Stimulated activated memory B cell treated with anti-CD40 and anti-IgM and Interleukin-4, amounts not matched to agents 10 μg/mL and 1 μg/mL and 100 μg/mL, for 72 hours (primary cell): Measurements from ENCODE around the gene RAB14.

Experiments
- ATAC-seq: fragments of 150-1000 bp; cut with Tn5 transposase; 2 replicates; pipeline ENCODE4 v1.10.0; 2021
- H3K27ac Mint-ChIP-seq: one replicate; pipeline ENCODE4 v1.8.0; 2022; ENCODE audit warnings: mild to moderate bottlenecking, mixed read lengths
- H3K27me3 Mint-ChIP-seq: one replicate; pipeline ENCODE4 v1.8.0; 2022; ENCODE audit warnings: mixed read lengths
- H3K36me3 Mint-ChIP-seq: one replicate; pipeline ENCODE4 v1.8.0; 2022; ENCODE audit warnings: mixed read lengths
- H3K4me1 Mint-ChIP-seq: one replicate; pipeline ENCODE4 v1.8.0; 2022; ENCODE audit warnings: mixed read lengths
- H3K4me3 Mint-ChIP-seq: one replicate; pipeline ENCODE4 v1.8.0; 2022; ENCODE audit warnings: mild to moderate bottlenecking, moderate library complexity, mixed read lengths
- H3K9me3 Mint-ChIP-seq: one replicate; pipeline ENCODE4 v1.8.0; 2022; ENCODE audit warnings: mixed read lengths

Gene RAB14

DNA sequence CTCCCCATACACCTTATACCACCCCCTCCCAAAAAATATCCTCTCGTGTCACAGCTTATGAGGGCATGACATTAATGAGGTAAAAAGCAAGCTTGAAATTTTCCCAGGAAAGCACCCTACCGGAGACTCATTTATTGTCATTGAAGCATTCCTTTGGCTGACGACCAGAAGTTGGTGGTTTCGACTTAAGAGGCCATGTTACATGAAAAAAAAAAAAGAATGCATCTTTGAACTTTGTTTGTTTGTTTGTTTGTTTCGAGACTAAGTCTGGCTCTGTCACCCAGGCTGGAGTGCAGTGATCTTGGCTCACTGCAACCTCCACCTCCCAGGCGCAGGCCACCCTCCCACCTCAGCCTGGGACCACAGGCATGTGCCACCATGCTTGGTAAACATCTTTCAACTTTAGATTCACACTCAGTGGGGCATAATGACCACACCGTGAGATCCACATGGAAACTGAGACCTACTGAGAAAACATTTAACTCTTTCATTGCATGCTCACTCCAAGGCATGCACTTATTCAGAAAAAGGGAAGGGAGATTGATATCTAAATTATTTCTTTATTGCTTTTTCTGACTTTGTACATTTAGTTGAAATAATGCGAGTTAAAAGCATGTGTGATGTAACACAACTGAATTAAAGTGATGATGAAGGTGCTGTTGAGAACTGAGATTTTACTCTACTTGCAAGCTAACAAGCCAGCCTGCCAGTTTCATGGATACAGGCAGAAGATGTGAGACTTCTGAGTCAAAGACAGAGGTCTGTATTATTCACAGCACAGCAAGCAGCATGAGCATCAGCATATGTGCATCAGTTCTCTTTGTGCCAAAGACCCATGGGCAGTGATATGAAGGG lies 5.1 kb upstream of the RAB14 start:
- no peaks in the 10 kb centered on the region for H3K27me3 Mint-ChIP-seq
- H3K36me3 Mint-ChIP-seq, result peaks cover 19% of the 10 kb centered on the region
- no peaks in the 10 kb centered on the region for H3K9me3 Mint-ChIP-seq
- H3K4me3 Mint-ChIP-seq, result peak overlapping the region; percentile 78
- H3K4me1 Mint-ChIP-seq, result peaks cover 47% of the 10 kb centered on the region
- peak overlapping the region; percentile 89 for H3K27ac Mint-ChIP-seq
- ATAC-seq, result peak; percentile 78

GRCh38 chr9:121204611-121205010 lies 2.9 kb upstream of the RAB14 start:
- no peak overlapping the region for H3K4me3 Mint-ChIP-seq
- H3K4me1 Mint-ChIP-seq, result peaks cover 46% of the 10 kb centered on the region
- peak overlapping the region; percentile 8 for H3K27ac Mint-ChIP-seq
- no peaks in the 10 kb centered on the region for H3K36me3 Mint-ChIP-seq
- H3K27me3 Mint-ChIP-seq, result no peaks in the 10 kb centered on the region
- no peak for ATAC-seq
- no peaks in the 10 kb centered on the region for H3K9me3 Mint-ChIP-seq

DNA sequence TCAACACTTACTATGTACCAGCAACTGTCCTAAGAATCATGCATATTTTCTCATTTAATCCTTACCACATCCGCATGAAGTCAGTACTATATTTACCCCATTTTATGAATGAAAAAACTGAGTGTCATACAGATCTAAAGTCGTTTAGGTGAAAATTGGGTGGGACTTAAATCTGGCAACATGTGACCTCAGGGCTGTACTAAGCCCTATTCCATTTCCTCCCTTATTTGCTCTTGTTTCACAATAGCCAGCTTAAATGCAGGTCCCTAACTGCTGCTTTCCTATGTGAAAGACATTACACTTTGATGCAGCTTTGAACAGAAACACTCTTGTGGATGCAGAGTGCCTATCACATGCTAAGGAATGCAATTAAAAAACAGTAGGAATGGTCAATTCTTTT lies 2.5 kb upstream of the RAB14 start:
- no peak for ATAC-seq
- no peaks in the 10 kb centered on the region for H3K27me3 Mint-ChIP-seq
- H3K36me3 Mint-ChIP-seq, result no peaks in the 10 kb centered on the region
- H3K9me3 Mint-ChIP-seq, result no peaks in the 10 kb centered on the region
- peaks cover 49% of the 10 kb centered on the region for H3K4me1 Mint-ChIP-seq
- H3K4me3 Mint-ChIP-seq, result no peak overlapping the region
- no peak overlapping the region for H3K27ac Mint-ChIP-seq

GRCh38 chr9:121201045-121201737 lies 478 bp downstream of the RAB14 start:
- Mint-ChIP-seq H3K27me3 (no peaks in the 10 kb centered on the region), H3K4me3 (peak overlapping the region; percentile 91), H3K27ac (peak overlapping the region; percentile 77), H3K4me1 (peaks cover 51% of the 10 kb centered on the region), H3K36me3 (no peaks in the 10 kb centered on the region), H3K9me3 (no peaks in the 10 kb centered on the region)
- peak; percentile 70 for ATAC-seq

DNA sequence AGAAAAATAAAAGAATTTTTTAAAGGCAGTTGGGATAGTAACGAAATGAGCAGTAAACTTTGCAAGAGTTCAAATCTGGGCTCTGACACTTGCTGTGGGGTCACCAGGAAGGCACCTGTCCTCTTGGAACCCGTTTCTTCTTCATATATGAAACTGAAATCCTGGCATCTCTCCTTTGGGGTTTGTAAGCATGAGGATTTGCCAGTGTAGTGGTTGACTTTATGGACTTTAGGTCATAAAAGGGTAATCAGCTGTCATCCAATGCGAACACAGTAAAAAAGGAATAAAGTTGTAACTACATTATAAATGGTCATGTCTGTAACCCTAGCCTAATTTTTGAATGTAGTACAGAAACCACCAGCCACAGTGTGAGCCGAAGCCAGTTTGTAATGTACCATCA lies 1.3 kb downstream of the RAB14 start:
- Mint-ChIP-seq H3K36me3 (no peaks in the 10 kb centered on the region), H3K9me3 (no peaks in the 10 kb centered on the region), H3K27ac (peak overlapping the region; percentile 77), H3K27me3 (no peaks in the 10 kb centered on the region), H3K4me3 (peak overlapping the region; percentile 91), H3K4me1 (peaks cover 59% of the 10 kb centered on the region)
- ATAC-seq, result no peak

DNA sequence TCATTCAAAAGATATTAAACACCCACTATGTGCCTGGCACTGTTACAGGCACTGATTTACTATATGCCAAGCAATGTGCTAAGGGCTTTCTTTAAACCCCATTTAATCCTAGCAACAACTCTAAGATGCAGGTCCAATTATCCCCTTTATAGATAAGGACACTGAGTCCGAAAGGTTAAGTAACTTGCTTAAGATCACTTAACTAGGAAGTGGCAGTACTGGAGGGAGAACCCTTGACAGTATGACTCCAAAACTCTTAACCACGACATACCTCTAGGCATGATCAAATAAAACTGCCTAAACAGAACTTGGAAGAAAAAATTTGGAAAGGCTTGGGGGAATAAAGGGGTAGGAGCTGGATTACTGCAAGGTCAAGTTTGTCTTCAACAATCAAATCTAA lies 1.7 kb downstream of the RAB14 start:
- Mint-ChIP-seq H3K4me3 (peak overlapping the region; percentile 91), H3K36me3 (no peaks in the 10 kb centered on the region), H3K27ac (peak overlapping the region; percentile 77), H3K4me1 (peaks cover 63% of the 10 kb centered on the region), H3K27me3 (no peaks in the 10 kb centered on the region), H3K9me3 (no peaks in the 10 kb centered on the region)
- no peak for ATAC-seq

DNA sequence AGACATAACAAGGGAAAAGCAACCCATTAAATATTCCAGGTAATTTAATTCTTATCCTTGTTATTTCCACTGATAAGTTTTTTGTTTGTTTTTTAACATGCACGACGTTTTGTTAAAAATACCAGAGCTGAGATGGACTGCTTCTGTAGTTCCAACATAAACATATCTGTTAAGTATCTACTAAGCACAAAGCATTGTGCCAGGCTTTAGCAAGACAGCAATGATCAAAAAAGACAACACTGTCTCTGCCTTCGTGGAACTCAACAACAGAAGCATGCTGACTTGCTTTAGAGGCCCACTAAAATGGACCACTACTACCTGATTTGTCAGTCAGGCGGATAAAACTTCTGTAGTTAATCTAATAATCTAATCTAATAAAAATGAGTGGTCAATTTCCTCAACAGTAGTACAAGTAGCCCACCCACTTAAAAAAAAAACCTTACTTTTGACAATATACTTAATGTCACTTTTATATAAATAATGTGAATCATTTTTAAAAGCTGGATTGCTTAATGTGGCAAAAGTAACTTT lies 3.1 kb downstream of the RAB14 start:
- Mint-ChIP-seq H3K4me1 (peaks cover 72% of the 10 kb centered on the region), H3K27me3 (no peaks in the 10 kb centered on the region), H3K4me3 (peak overlapping the region; percentile 34), H3K9me3 (no peaks in the 10 kb centered on the region), H3K36me3 (no peaks in the 10 kb centered on the region), H3K27ac (no peak overlapping the region)
- ATAC-seq, result no peak

GRCh38 chr9:121197132-121197531 lies 4.5 kb downstream of the RAB14 start:
- H3K27me3 Mint-ChIP-seq, result no peaks in the 10 kb centered on the region
- H3K36me3 Mint-ChIP-seq, result no peaks in the 10 kb centered on the region
- H3K4me3 Mint-ChIP-seq, result no peak overlapping the region
- no peak overlapping the region for H3K27ac Mint-ChIP-seq
- H3K9me3 Mint-ChIP-seq, result no peaks in the 10 kb centered on the region
- ATAC-seq, result no peak
- H3K4me1 Mint-ChIP-seq, result peaks cover 66% of the 10 kb centered on the region

- H3K36me3 Mint-ChIP-seq, result no peaks in the 10 kb centered on the region
- no peaks in the 10 kb centered on the region for H3K9me3 Mint-ChIP-seq
- no peaks in the 10 kb centered on the region for H3K27me3 Mint-ChIP-seq
- H3K4me1 Mint-ChIP-seq, result peaks cover 70% of the 10 kb centered on the region
- H3K4me3 Mint-ChIP-seq, result no peak overlapping the region
- H3K27ac Mint-ChIP-seq, result peak overlapping the region; percentile 53
- ATAC-seq, result no peak
Measured at GRCh38 chr9:121196389-121196788, 5.3 kb downstream of the RAB14 start.

- no peak for ATAC-seq
- Mint-ChIP-seq H3K4me1 (peaks cover 76% of the 10 kb centered on the region), H3K27ac (peak overlapping the region; percentile 53), H3K9me3 (no peaks in the 10 kb centered on the region), H3K4me3 (no peak overlapping the region), H3K36me3 (peaks cover 6% of the 10 kb centered on the region), H3K27me3 (no peaks in the 10 kb centered on the region)
Measured at GRCh38 chr9:121194730-121195129, 6.9 kb downstream of the RAB14 start.

DNA sequence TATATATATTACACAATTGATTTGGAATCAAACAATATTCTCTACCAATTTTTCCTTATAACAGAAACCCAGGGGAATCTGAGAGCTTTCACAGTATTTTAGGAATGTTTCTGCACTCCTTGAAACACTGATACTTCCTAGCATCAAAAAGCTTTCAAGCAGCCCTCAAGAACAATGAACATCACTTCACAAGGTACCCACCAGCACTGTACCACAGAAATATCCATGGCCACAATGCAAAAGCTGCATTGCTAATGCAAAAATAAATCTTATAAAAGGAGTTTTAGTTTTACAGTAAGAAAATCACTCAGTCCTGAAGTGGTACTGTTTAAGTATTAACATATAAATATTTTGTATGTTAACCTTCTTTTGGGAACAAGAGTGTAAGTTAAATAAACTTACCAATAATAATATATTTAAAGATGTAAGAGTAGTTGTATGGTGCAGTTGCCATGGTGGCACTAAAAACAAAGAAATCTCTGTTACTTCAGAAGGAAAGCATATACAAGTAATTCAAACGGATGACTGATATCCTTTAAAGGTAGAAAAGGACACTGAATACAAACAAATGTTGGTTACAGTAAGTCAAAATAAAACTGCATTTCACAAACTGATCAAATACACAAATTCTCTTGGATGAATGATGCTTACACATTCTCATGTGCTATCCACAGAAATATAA lies 8.6 kb downstream of the RAB14 start:
- Mint-ChIP-seq H3K27me3 (no peaks in the 10 kb centered on the region), H3K9me3 (no peaks in the 10 kb centered on the region), H3K4me1 (peaks cover 65% of the 10 kb centered on the region), H3K27ac (no peak overlapping the region), H3K36me3 (peaks cover 6% of the 10 kb centered on the region), H3K4me3 (no peak overlapping the region)
- no peak for ATAC-seq

DNA sequence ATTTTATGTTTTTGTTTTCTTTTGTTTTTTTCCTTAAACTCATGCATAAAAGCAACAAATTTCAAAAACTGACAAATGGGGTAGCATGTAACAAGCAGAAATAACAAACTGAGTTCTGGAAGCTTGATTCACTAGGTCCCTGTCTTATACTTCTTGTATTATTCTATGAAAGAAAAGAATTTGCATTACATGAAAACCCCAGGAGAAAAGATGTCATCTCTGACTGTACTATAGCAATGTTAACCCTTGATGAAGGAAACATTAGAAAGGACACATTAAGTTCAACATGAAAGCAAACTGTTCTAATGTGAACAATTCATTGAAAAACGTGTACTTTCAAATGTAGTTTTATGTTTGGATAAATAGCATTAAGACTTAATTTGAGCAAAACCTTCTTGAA lies 9.2 kb downstream of the RAB14 start:
- no peaks in the 10 kb centered on the region for H3K9me3 Mint-ChIP-seq
- ATAC-seq, result no peak
- no peak overlapping the region for H3K4me3 Mint-ChIP-seq
- no peaks in the 10 kb centered on the region for H3K27me3 Mint-ChIP-seq
- H3K27ac Mint-ChIP-seq, result no peak overlapping the region
- peaks cover 6% of the 10 kb centered on the region for H3K36me3 Mint-ChIP-seq
- peaks cover 59% of the 10 kb centered on the region for H3K4me1 Mint-ChIP-seq

- peaks cover 52% of the 10 kb centered on the region for H3K4me1 Mint-ChIP-seq
- no peaks in the 10 kb centered on the region for H3K9me3 Mint-ChIP-seq
- H3K27me3 Mint-ChIP-seq, result no peaks in the 10 kb centered on the region
- peaks cover 11% of the 10 kb centered on the region for H3K36me3 Mint-ChIP-seq
- H3K27ac Mint-ChIP-seq, result no peak overlapping the region
- no peak overlapping the region for H3K4me3 Mint-ChIP-seq
- ATAC-seq, result no peak
Measured at GRCh38 chr9:121191235-121191634, 10.4 kb downstream of the RAB14 start.

DNA sequence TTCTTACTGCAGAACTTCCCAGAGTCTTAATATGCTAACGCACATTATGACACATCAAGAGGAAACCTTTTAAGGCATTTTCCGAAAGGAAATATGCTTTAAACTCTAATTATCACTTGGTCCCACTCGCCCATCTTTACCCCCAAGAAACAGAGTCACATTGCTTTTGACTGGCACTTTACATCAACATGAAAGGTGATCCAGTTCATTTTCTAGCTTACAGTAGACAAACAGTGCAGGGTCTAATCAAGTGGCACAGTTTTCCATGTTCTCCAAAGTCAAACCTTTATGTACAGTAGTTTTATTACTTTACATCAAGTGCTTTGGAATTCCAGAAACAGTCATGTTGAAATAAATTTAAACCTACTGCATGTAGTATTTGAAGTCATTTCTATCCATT lies 12.0 kb downstream of the RAB14 start:
- H3K4me3 Mint-ChIP-seq, result no peak overlapping the region
- ATAC-seq, result no peak
- peaks cover 15% of the 10 kb centered on the region for H3K36me3 Mint-ChIP-seq
- H3K4me1 Mint-ChIP-seq, result peaks cover 53% of the 10 kb centered on the region
- no peak overlapping the region for H3K27ac Mint-ChIP-seq
- no peaks in the 10 kb centered on the region for H3K27me3 Mint-ChIP-seq
- H3K9me3 Mint-ChIP-seq, result no peaks in the 10 kb centered on the region

GRCh38 chr9:121189006-121189405 lies 12.7 kb downstream of the RAB14 start:
- H3K4me1 Mint-ChIP-seq, result peaks cover 56% of the 10 kb centered on the region
- no peak for ATAC-seq
- no peaks in the 10 kb centered on the region for H3K27me3 Mint-ChIP-seq
- H3K9me3 Mint-ChIP-seq, result no peaks in the 10 kb centered on the region
- H3K27ac Mint-ChIP-seq, result no peak overlapping the region
- no peak overlapping the region for H3K4me3 Mint-ChIP-seq
- peaks cover 15% of the 10 kb centered on the region for H3K36me3 Mint-ChIP-seq
